HEK293 (cell line): ENCODE measurements around the gene NRN1L.

Source experiments
- CTCF ChIA-PET: fragments of 350-600 bp; formaldehyde crosslinking; extraction: SDS; loops from one replicate; lab custom pipeline; 2021; ENCODE audit warnings: antibody characterized with exemption; lab: Yijun Ruan, JAX
- POLR2A ChIA-PET: fragments of 300-600 bp; formaldehyde crosslinking; extraction: SDS; loops from one replicate; lab custom pipeline; 2020; ENCODE audit warnings: antibody characterized with exemption, inconsistent platforms; lab: Yijun Ruan, JAX
- H3K27ac ChIP-seq: fragments of 200-500 bp; sonication (Bioruptor generic); 2 replicates; pipeline ENCODE4 v1.5.1; 2014; ENCODE audit warnings: low read depth, low read length, control low read depth, inconsistent platforms; ENCODE audit errors: extremely low read depth
- H3K36me3 ChIP-seq, 2 experiments: fragments of 200-500 bp in 1 of 2; sonication (Bioruptor generic) in 1 of 2; 1 replicate in 1 of 2; 2 replicates in 1 of 2; pipeline ENCODE4 v1.5.1; 2014 to 2017; ENCODE audit warnings: inconsistent platforms in 2 of 2, low read length in 2 of 2; ENCODE audit not compliant: control insufficient read depth in 2 of 2, insufficient read depth in 1 of 2
- H3K4me1 ChIP-seq: fragments of 200-500 bp; sonication (Bioruptor generic); 2 replicates; pipeline ENCODE4 v1.5.1; 2014; ENCODE audit warnings: mild to moderate bottlenecking, low read length, inconsistent platforms; ENCODE audit not compliant: control insufficient read depth, insufficient read depth
- H3K4me3 ChIP-seq: 2 replicates; pipeline ENCODE4 v1.5.1; 2011; ENCODE audit warnings: low read depth, mild to moderate bottlenecking, control low read depth, low read length, moderate library complexity
- H3K9me3 ChIP-seq: fragments of 200-500 bp; sonication (Bioruptor generic); 2 replicates; pipeline ENCODE4 v1.5.1; 2014; ENCODE audit warnings: low read depth, low read length, inconsistent platforms; ENCODE audit not compliant: control insufficient read depth, insufficient read depth
- GFI1B ChIP-seq: fragments of 450-650 bp; formaldehyde crosslinking; IDR thresholded peaks from 2 replicates; pipeline ENCODE4 v1.5.1; 2016; ENCODE audit warnings: missing biosample characterization, missing genetic modification characterization
- GLIS2 ChIP-seq: fragments of 450-650 bp; formaldehyde crosslinking; IDR thresholded peaks from 2 replicates; pipeline ENCODE4 v1.5.1; 2016; ENCODE audit warnings: missing biosample characterization, missing genetic modification characterization
- HOXA7 ChIP-seq: sonication (generic); formaldehyde crosslinking; IDR thresholded peaks from 2 replicates; pipeline ENCODE4 v1.8.1; 2022; ENCODE audit warnings: missing genetic modification reagents, borderline replicate concordance
- KLF1 ChIP-seq: fragments of 450-650 bp; formaldehyde crosslinking; IDR thresholded peaks from 2 replicates; pipeline ENCODE4 v1.5.1; 2016; ENCODE audit warnings: missing biosample characterization, missing genetic modification characterization
- SALL2 ChIP-seq: fragments of 450-650 bp; formaldehyde crosslinking; IDR thresholded peaks from 2 replicates; pipeline ENCODE4 v1.5.0; 2017; ENCODE audit warnings: missing biosample characterization, mild to moderate bottlenecking, missing genetic modification characterization, borderline replicate concordance
- SCRT1 ChIP-seq: fragments of 450-650 bp; formaldehyde crosslinking; IDR thresholded peaks from 2 replicates; pipeline ENCODE4 v1.5.1; 2016; ENCODE audit warnings: missing biosample characterization, missing genetic modification characterization, borderline replicate concordance
- YY2 ChIP-seq: fragments of 450-650 bp; formaldehyde crosslinking; IDR thresholded peaks from 2 replicates; pipeline ENCODE4 v1.5.1; 2016; ENCODE audit warnings: missing biosample characterization, missing genetic modification characterization
- ZBTB10 ChIP-seq: fragments of 450-650 bp; formaldehyde crosslinking; IDR thresholded peaks from 2 replicates; pipeline ENCODE4 v1.5.1; 2016; ENCODE audit warnings: missing biosample characterization, missing genetic modification characterization
- ZNF146 ChIP-seq: fragments of 450-650 bp; formaldehyde crosslinking; IDR thresholded peaks from 2 replicates; pipeline ENCODE4 v1.5.1; 2016; ENCODE audit warnings: missing biosample characterization, missing genetic modification characterization
- ZNF148 ChIP-seq: fragments of 450-650 bp; formaldehyde crosslinking; IDR thresholded peaks from 2 replicates; pipeline ENCODE4 v1.5.0; 2017; ENCODE audit warnings: missing biosample characterization, missing genetic modification characterization, borderline replicate concordance
- ZNF174 ChIP-seq: fragments of 450-650 bp; formaldehyde crosslinking; IDR thresholded peaks from 2 replicates; pipeline ENCODE4 v1.5.0; 2017; ENCODE audit warnings: missing biosample characterization, mild to moderate bottlenecking, missing genetic modification characterization
- ZNF280D ChIP-seq: fragments of 450-650 bp; formaldehyde crosslinking; IDR thresholded peaks from 2 replicates; pipeline ENCODE4 v1.5.1; 2016; ENCODE audit warnings: missing biosample characterization, missing genetic modification characterization
- ZNF529 ChIP-seq: fragments of 450-650 bp; formaldehyde crosslinking; IDR thresholded peaks from 2 replicates; pipeline ENCODE4 v1.5.1; 2017; ENCODE audit warnings: missing genetic modification characterization, missing biosample characterization; ENCODE audit not compliant: insufficient replicate concordance
- ZNF548 ChIP-seq: fragments of 450-650 bp; formaldehyde crosslinking; IDR thresholded peaks from 2 replicates; pipeline ENCODE4 v1.5.1; 2016; ENCODE audit warnings: missing biosample characterization, missing genetic modification characterization
- ZNF610 ChIP-seq: fragments of 450-650 bp; formaldehyde crosslinking; IDR thresholded peaks from 2 replicates; pipeline ENCODE4 v1.5.1; 2016; ENCODE audit warnings: missing biosample characterization, missing genetic modification characterization, borderline replicate concordance
- ZNF629 ChIP-seq: fragments of 450-650 bp; formaldehyde crosslinking; IDR thresholded peaks from 2 replicates; pipeline ENCODE4 v1.5.1; 2017; ENCODE audit warnings: missing biosample characterization, missing genetic modification characterization
- ZNF664 ChIP-seq: fragments of 450-650 bp; formaldehyde crosslinking; IDR thresholded peaks from 2 replicates; pipeline ENCODE4 v1.5.1; 2016; ENCODE audit warnings: missing biosample characterization, missing genetic modification characterization
- ZNF701 ChIP-seq: fragments of 450-650 bp; formaldehyde crosslinking; IDR thresholded peaks from 2 replicates; pipeline ENCODE4 v1.5.1; 2016; ENCODE audit warnings: missing biosample characterization, missing genetic modification characterization
- TF ChIP-seq, protein P1 (sequence below): fragments of 450-650 bp; IDR thresholded peaks from 2 replicates; pipeline ENCODE4 v1.5.1; 2018; ENCODE audit warnings: missing biosample characterization, mild to moderate bottlenecking, missing genetic modification characterization
- TF ChIP-seq, protein P2 (sequence below): fragments of 450-650 bp; formaldehyde crosslinking; IDR thresholded peaks from 2 replicates; pipeline ENCODE4 v1.5.1; 2016; ENCODE audit warnings: missing biosample characterization, missing genetic modification characterization

Gene NRN1L

DNA sequence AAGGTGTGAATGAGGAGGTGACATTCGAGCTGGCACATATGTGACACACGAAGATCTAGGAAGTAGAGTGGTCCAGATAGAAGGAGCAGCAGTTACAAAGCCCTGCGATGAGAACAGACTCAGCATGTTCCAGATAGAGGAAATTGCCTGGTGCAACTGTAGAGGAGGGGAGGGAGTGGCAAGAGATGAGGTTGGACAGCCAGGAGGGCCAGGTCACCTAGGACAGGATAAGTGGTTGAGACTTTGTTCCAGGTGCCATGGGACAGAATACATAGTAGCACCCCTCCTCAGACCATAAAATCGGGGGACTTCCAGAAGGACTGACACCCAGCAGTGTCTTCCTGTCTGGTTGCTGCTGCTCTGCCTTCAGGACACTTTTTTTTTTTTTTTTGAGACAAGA lies 26.2 kb upstream of the NRN1L start:
- CTCF ChIA-PET, result interaction anchor here (0.5 to 1.4 kb wide), 6 partner anchors 14 to 84 kb away, joined by 3 to 5 read pairs (median 4); partner anchors contain the start of gene EDC4
- Histone ChIP-seq H3K4me3 (no peak overlapping the region), H3K36me3 (peaks cover 0 to 59% of the 10 kb centered on the region in 2 experiments; a peak in 2 of 3 replicates), H3K27ac (no peak overlapping the region), H3K4me1 (peaks cover 15% of the 10 kb centered on the region), H3K9me3 (no peaks in the 10 kb centered on the region)
- TF ChIP-seq ZNF610, result no peak
- TF ChIP-seq SALL2, result no peak
- no peak for TF ChIP-seq ZNF548 (tag by site-specific recombination)
- TF ChIP-seq ZNF174 (tag by site-specific recombination), result no peak
- TF ChIP-seq ZNF146 (tag by site-specific recombination), result no peak
- no peak for TF ChIP-seq YY2 (tag by site-specific recombination)
- TF ChIP-seq, protein P1, sequence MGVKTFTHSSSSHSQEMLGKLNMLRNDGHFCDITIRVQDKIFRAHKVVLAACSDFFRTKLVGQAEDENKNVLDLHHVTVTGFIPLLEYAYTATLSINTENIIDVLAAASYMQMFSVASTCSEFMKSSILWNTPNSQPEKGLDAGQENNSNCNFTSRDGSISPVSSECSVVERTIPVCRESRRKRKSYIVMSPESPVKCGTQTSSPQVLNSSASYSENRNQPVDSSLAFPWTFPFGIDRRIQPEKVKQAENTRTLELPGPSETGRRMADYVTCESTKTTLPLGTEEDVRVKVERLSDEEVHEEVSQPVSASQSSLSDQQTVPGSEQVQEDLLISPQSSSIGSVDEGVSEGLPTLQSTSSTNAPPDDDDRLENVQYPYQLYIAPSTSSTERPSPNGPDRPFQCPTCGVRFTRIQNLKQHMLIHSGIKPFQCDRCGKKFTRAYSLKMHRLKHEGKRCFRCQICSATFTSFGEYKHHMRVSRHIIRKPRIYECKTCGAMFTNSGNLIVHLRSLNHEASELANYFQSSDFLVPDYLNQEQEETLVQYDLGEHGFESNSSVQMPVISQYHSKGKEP (tag by site-specific recombination), result no peak
- no peak for TF ChIP-seq ZNF148 (tag by site-specific recombination)
- no peak for TF ChIP-seq GFI1B (tag by site-specific recombination)
- no peak for TF ChIP-seq ZNF701 (tag by site-specific recombination)
- no peak for TF ChIP-seq ZNF280D (tag by site-specific recombination)
- TF ChIP-seq GLIS2 (tag by site-specific recombination), result no peak
- POLR2A ChIA-PET, result interaction anchor here (0.9 kb wide), 1 partner anchor 34 kb away, joined by 3 read pairs; no protein-coding TSS in a partner anchor

GRCh38 chr16:67860589-67861398 lies 23.9 kb upstream of the NRN1L start:
- no peak overlapping the region for H3K27ac ChIP-seq
- H3K4me1 ChIP-seq, result peaks cover 10% of the 10 kb centered on the region
- no peak overlapping the region for H3K4me3 ChIP-seq
- ChIA-PET CTCF (interaction anchor here (0.7 to 2.7 kb wide), 6 partner anchors 9 to 188 kb away, joined by 3 to 13 read pairs (median 3); partner anchors contain the start of gene NRN1L), POLR2A (interaction anchor here (0.5 kb wide), 1 partner anchor 13 kb away, joined by 3 read pairs; no protein-coding TSS in a partner anchor)
- H3K9me3 ChIP-seq, result no peaks in the 10 kb centered on the region
- peaks cover 5 to 66% of the 10 kb centered on the region in 2 experiments; a peak in 2 of 3 replicates for H3K36me3 ChIP-seq
- 0 out of 2 replicates have a peak, but pooled peaks have one; percentile 31 for TF ChIP-seq KLF1 (tag by site-specific recombination)
- TF ChIP-seq ZBTB10 (tag by site-specific recombination), result no peak
- no peak for TF ChIP-seq HOXA7 (CRISPR knock-in tag)
- TF ChIP-seq ZNF664 (tag by site-specific recombination), result peak; percentile 84
- TF ChIP-seq, protein P2, sequence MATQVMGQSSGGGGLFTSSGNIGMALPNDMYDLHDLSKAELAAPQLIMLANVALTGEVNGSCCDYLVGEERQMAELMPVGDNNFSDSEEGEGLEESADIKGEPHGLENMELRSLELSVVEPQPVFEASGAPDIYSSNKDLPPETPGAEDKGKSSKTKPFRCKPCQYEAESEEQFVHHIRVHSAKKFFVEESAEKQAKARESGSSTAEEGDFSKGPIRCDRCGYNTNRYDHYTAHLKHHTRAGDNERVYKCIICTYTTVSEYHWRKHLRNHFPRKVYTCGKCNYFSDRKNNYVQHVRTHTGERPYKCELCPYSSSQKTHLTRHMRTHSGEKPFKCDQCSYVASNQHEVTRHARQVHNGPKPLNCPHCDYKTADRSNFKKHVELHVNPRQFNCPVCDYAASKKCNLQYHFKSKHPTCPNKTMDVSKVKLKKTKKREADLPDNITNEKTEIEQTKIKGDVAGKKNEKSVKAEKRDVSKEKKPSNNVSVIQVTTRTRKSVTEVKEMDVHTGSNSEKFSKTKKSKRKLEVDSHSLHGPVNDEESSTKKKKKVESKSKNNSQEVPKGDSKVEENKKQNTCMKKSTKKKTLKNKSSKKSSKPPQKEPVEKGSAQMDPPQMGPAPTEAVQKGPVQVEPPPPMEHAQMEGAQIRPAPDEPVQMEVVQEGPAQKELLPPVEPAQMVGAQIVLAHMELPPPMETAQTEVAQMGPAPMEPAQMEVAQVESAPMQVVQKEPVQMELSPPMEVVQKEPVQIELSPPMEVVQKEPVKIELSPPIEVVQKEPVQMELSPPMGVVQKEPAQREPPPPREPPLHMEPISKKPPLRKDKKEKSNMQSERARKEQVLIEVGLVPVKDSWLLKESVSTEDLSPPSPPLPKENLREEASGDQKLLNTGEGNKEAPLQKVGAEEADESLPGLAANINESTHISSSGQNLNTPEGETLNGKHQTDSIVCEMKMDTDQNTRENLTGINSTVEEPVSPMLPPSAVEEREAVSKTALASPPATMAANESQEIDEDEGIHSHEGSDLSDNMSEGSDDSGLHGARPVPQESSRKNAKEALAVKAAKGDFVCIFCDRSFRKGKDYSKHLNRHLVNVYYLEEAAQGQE (tag by site-specific recombination), result no peak
- no peak for TF ChIP-seq SCRT1
- peak; percentile 45 for TF ChIP-seq ZNF629 (tag by site-specific recombination)
- TF ChIP-seq ZNF529 (tag by site-specific recombination), result no peak
